ENCODE data around the gene BMAL1. TPM values are rescaled to one million over a fixed set of nuclear protein-coding genes. Genes with fewer than 3 reads are reported as not detected.

BMAL1 gene
- total and polyA plus RNA-seq, 2 of the 4 experiments (the other 2 are of a cell fraction) = 8.8 to 9.9 TPM

DNA sequence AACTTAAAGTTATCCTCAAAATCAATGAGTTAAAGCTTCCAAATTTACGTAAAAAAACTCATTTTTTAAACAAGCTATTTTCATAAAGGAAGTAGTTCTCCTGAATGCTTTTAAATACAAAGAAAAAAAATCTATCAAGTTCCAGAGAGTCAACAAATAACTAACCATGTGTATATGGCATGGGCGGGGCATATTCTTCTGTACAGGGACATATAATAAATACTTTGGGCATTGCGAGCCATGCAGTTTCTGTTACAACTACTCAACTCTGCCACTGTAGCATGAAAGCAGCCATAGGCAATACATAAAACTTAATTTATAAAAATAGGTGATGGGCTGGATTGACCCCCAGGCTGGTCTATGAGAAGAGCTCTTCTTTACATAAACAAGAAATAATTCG, 127.6 kb downstream of the BMAL1 start:
- Histone ChIP-seq H4K20me1 (ENCODE audit: insufficient read depth, low read length) (no peaks in the 10 kb centered on the region), H3K23ac (ENCODE audit: low read depth, low read length) (no peak overlapping the region), H3K4me3 (ENCODE audit: insufficient read depth, low read depth, low read length) (no peak overlapping the region), H3K4me1 (ENCODE audit: control insufficient read depth, insufficient read depth, low read length) (no peaks in the 10 kb centered on the region), H4K5ac (ENCODE audit: low read depth, low read length) (no peak overlapping the region), H3K9me1 (ENCODE audit: insufficient read depth, low read length) (no peaks in the 10 kb centered on the region), H2BK120ac (ENCODE audit: low read depth, low read length) (no peak overlapping the region), H3K9me3 (ENCODE audit: control insufficient read depth, insufficient read depth, low read length) (no peaks in the 10 kb centered on the region), H4K8ac (ENCODE audit: low read depth in 2 of 2, low read length in 2 of 2) (no peak overlapping the region), H3K4ac (ENCODE audit: low read depth, low read length) (no peak overlapping the region), H2AFZ (replicated peaks; ENCODE audit: low read length, poor library complexity) (no peak overlapping the region), H2AK5ac (ENCODE audit: low read depth, low read length) (no peak overlapping the region), H3K79me1 (ENCODE audit: low read depth in 1 of 2, low read length in 2 of 2) (peaks cover 0 to 8% of the 10 kb centered on the region in 2 experiments; a peak in 2 of 4 replicates), H3K36me3 (ENCODE audit: control insufficient read depth, insufficient read depth, low read length) (peaks cover 10% of the 10 kb centered on the region), H3K56ac (ENCODE audit: extremely low read depth, insufficient read depth, low read length) (no peak overlapping the region), H2BK5ac (ENCODE audit: low read depth, low read length, poor library complexity, severe bottlenecking) (no peak overlapping the region), H4K91ac (ENCODE audit: insufficient read depth, low read depth, low read length) (no peak overlapping the region), H3K27ac (ENCODE audit: insufficient read depth, low read length) (no peak overlapping the region), H2BK15ac (ENCODE audit: low read depth, low read length) (no peak overlapping the region), H3K9ac (ENCODE audit: low read depth, low read length) (no peak overlapping the region), H2AK9ac (replicated peaks; ENCODE audit: low read depth, low read length, poor library complexity) (no peak overlapping the region), H3K14ac (replicated peaks; ENCODE audit: low read depth, low read length) (no peak overlapping the region), H2BK20ac (ENCODE audit: low read depth, low read length) (no peak overlapping the region), H3K4me2 (ENCODE audit: low read depth, low read length) (no peak overlapping the region), H3K18ac (ENCODE audit: low read depth, low read length) (no peak overlapping the region), H3K27me3 (ENCODE audit: control insufficient read depth, insufficient read depth, low read length) (no peaks in the 10 kb centered on the region)
- WGBS, 2 experiments (ENCODE audit: extremely low coverage in 2 of 2, insufficient read length in 1 of 2) = no CpG with 5 or more reads among the region's 4 CpGs
- ATAC-seq (ENCODE audit: low read depth) (no peak), DNase-seq (no peak)
- no TSS peak for BruUV-seq (replicated peaks)
- dilution Hi-C loops (cut with HindIII; ENCODE audit: low sequenced_read_pairs, unreplicated experiment) (no loop called here), intact Hi-C loops (cut with micrococcal nuclease) (no loop called here), in situ Hi-C loops (cut with MboI; ENCODE audit: low sequenced_read_pairs) (no loop called here)
- CTCF ChIA-PET = no interaction called here
- POLR2A ChIA-PET (ENCODE audit: unreplicated experiment) = no interaction called here
- no peak for TF ChIP-seq RAD21 (IDR thresholded peaks at IDR 0.05; ENCODE audit: low read length)
- no peak for TF ChIP-seq POLR2A (IDR thresholded peaks at IDR 0.05; ENCODE audit: low read depth, low read length)
- TF ChIP-seq RCOR1 (IDR thresholded peaks at IDR 0.05; ENCODE audit: insufficient replicate concordance, low read length) = no peak
- TF ChIP-seq, protein P1, sequence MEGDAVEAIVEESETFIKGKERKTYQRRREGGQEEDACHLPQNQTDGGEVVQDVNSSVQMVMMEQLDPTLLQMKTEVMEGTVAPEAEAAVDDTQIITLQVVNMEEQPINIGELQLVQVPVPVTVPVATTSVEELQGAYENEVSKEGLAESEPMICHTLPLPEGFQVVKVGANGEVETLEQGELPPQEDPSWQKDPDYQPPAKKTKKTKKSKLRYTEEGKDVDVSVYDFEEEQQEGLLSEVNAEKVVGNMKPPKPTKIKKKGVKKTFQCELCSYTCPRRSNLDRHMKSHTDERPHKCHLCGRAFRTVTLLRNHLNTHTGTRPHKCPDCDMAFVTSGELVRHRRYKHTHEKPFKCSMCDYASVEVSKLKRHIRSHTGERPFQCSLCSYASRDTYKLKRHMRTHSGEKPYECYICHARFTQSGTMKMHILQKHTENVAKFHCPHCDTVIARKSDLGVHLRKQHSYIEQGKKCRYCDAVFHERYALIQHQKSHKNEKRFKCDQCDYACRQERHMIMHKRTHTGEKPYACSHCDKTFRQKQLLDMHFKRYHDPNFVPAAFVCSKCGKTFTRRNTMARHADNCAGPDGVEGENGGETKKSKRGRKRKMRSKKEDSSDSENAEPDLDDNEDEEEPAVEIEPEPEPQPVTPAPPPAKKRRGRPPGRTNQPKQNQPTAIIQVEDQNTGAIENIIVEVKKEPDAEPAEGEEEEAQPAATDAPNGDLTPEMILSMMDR (conservative IDR thresholded peaks at IDR 0.05; ENCODE audit: low read depth, low read length) = no peak
- no peak for TF ChIP-seq RFX5 (IDR thresholded peaks at IDR 0.05; ENCODE audit: low read depth, low read length)
- no peak for TF ChIP-seq FOS (IDR thresholded peaks at IDR 0.05; ENCODE audit: low read depth, low read length)
- no peak for TF ChIP-seq BHLHE40 (IDR thresholded peaks at IDR 0.05; ENCODE audit: low read depth, low read length)
- no peak for TF ChIP-seq CHD1 (IDR thresholded peaks at IDR 0.05; ENCODE audit: low read depth, low read length)
- no peak for TF ChIP-seq MAFK (IDR thresholded peaks at IDR 0.05; ENCODE audit: low read depth, low read length)
- no peak for TF ChIP-seq MAZ (IDR thresholded peaks at IDR 0.05; ENCODE audit: borderline replicate concordance, low read depth, low read length)
- no peak for TF ChIP-seq MXI1 (IDR thresholded peaks at IDR 0.05; ENCODE audit: borderline replicate concordance, low read depth, low read length)
- TF ChIP-seq, protein P2, sequence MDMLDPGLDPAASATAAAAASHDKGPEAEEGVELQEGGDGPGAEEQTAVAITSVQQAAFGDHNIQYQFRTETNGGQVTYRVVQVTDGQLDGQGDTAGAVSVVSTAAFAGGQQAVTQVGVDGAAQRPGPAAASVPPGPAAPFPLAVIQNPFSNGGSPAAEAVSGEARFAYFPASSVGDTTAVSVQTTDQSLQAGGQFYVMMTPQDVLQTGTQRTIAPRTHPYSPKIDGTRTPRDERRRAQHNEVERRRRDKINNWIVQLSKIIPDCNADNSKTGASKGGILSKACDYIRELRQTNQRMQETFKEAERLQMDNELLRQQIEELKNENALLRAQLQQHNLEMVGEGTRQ (IDR thresholded peaks at IDR 0.05; ENCODE audit: low read depth, low read length) = no peak
- no peak for TF ChIP-seq SMC3 (IDR thresholded peaks at IDR 0.05; ENCODE audit: low read depth, low read length)

Measured in IMR-90 (cell line).